ENCODE data around the gene SLC43A1. TPM values are rescaled to one million over a fixed set of nuclear protein-coding genes. Genes with fewer than 3 reads are reported as not detected.

SLC43A1 gene
- total and polyA plus RNA-seq, 2 of the 4 experiments (the other 2 are of a cell fraction), result 10.0 to 17.0 TPM

DNA sequence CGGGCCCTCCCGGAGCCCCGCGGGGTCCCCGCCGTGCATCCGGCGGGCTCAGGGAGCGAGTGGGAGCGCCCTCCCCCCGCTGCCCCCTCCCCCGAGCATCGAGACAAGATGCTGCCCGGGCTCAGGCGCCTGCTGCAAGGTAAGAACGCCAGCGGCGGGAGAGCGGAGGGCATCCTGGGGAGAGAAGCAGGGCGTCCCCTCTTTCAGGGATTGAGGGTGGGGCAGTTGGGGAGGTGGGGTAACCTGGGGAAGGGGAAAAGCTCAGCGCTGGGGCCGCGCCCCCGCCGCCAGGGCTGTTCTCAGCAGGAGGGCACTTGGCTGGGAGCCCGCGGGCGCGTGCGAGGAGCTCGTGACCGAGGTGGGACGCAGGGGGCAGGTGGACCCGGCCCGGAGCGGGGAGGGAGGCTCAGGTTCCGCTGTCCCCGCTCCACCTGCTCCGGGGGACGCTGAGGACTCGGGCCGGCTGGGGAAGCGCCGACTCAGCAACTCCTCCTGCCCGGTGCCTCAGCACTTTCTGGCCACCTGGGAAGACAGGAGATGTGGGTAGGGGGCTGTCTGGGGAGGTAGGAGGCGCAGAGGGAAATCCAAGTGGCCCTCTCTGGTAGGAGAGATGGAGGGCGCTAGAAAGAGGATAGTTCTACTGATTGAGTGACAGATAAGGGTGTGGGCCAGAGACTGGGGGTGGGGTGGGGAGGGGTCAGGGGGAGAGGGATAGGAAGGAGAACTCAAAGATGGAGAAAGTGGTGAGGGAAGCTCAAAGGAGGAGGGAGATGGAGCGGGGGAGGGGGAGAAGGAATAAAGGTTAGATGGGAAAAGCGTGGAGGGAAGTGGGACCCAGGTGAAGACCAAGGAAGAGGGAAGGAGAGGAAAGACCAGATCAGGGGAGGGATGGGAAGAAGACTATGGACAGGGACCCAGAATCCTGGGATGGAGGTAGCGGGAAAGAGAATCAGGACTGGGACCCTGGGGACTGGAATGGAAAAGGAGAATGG is 54.4 kb downstream of the SLC43A1 start:
- no peak overlapping the region for H2BK5ac ChIP-seq (ENCODE audit: low read depth, low read length, poor library complexity, severe bottlenecking)
- no peak overlapping the region for H2BK120ac ChIP-seq (ENCODE audit: low read depth, low read length)
- peaks cover 60% of the 10 kb centered on the region for H3K27me3 ChIP-seq (ENCODE audit: control insufficient read depth, insufficient read depth, low read length)
- H3K79me1 ChIP-seq (ENCODE audit: low read depth in 1 of 2, low read length in 2 of 2), result no peaks in the 10 kb centered on the region
- no TSS peak for BruUV-seq (replicated peaks)
- no peak overlapping the region for H4K91ac ChIP-seq (ENCODE audit: insufficient read depth, low read depth, low read length)
- no peaks in the 10 kb centered on the region for H3K9me3 ChIP-seq (ENCODE audit: control insufficient read depth, insufficient read depth, low read length)
- peak overlapping the region; percentile 69 for H3K4me3 ChIP-seq (ENCODE audit: insufficient read depth, low read depth, low read length)
- intact Hi-C loops (cut with micrococcal nuclease), result no loop called here
- no peak overlapping the region for H2BK20ac ChIP-seq (ENCODE audit: low read depth, low read length)
- 0 out of 2 replicates have a peak overlapping the region, but pooled peaks have one; percentile 32 for H3K23ac ChIP-seq (ENCODE audit: low read depth, low read length)
- H3K4me2 ChIP-seq (ENCODE audit: low read depth, low read length), result peak overlapping the region; percentile 24; the same call in 1 of the 2 replicates
- H2AK5ac ChIP-seq (ENCODE audit: low read depth, low read length), result no peak overlapping the region
- no peak for ATAC-seq (ENCODE audit: low read depth)
- in situ Hi-C loops (cut with MboI; ENCODE audit: low sequenced_read_pairs), result no loop called here
- WGBS, 2 experiments (ENCODE audit: extremely low coverage in 2 of 2, insufficient read length in 1 of 2), result 17% methylated on average over 14 of the region's 50 CpGs; no CpG with 5 or more reads in 1 of the 2 experiments
- no peak overlapping the region for H3K18ac ChIP-seq (ENCODE audit: low read depth, low read length)
- H3K4ac ChIP-seq (ENCODE audit: low read depth, low read length), result no peak overlapping the region
- no peak overlapping the region for H3K27ac ChIP-seq (ENCODE audit: insufficient read depth, low read length)
- no peak overlapping the region for H4K5ac ChIP-seq (ENCODE audit: low read depth, low read length)
- H3K4me1 ChIP-seq (ENCODE audit: control insufficient read depth, insufficient read depth, low read length), result peaks cover 3% of the 10 kb centered on the region; the same call in 1 of the 2 replicates
- H2BK15ac ChIP-seq (ENCODE audit: low read depth, low read length), result no peak overlapping the region
- TF ChIP-seq MXI1 (IDR thresholded peaks at IDR 0.05; ENCODE audit: borderline replicate concordance, low read depth, low read length), result no peak
- peak; percentile 58 for TF ChIP-seq MAFK (IDR thresholded peaks at IDR 0.05; ENCODE audit: low read depth, low read length)
- no peak overlapping the region for H3K9ac ChIP-seq (ENCODE audit: low read depth, low read length)
- dilution Hi-C loops (cut with HindIII; ENCODE audit: low sequenced_read_pairs, unreplicated experiment), result no loop called here
- H4K20me1 ChIP-seq (ENCODE audit: insufficient read depth, low read length), result no peaks in the 10 kb centered on the region; the same call in 1 of the 2 replicates
- H3K14ac ChIP-seq (replicated peaks; ENCODE audit: low read depth, low read length), result no peak overlapping the region
- no peak overlapping the region for H3K56ac ChIP-seq (ENCODE audit: extremely low read depth, insufficient read depth, low read length)
- peak overlapping the region; percentile 86 for H2AFZ ChIP-seq (replicated peaks; ENCODE audit: low read length, poor library complexity)
- ChIA-PET POLR2A (ENCODE audit: unreplicated experiment) (no interaction called here), CTCF (interaction anchor here (1.2 kb wide), 1 partner anchor 23 kb away, joined by 3 read pairs; no protein-coding TSS in a partner anchor)
- DNase-seq, result no peak
- H4K8ac ChIP-seq (ENCODE audit: low read depth in 2 of 2, low read length in 2 of 2), result no peak overlapping the region
- H3K9me1 ChIP-seq (ENCODE audit: insufficient read depth, low read length), result no peaks in the 10 kb centered on the region
- no peaks in the 10 kb centered on the region for H3K36me3 ChIP-seq (ENCODE audit: control insufficient read depth, insufficient read depth, low read length)
- no peak overlapping the region for H2AK9ac ChIP-seq (replicated peaks; ENCODE audit: low read depth, low read length, poor library complexity)
